ENCODE data around the gene PNLDC1.
"Not testable (repeated sequence)": the region's sequence is repeated elsewhere in the genome, so short reads cannot be mapped to it uniquely, and the experiment has no call there.

PNLDC1 gene

DNA sequence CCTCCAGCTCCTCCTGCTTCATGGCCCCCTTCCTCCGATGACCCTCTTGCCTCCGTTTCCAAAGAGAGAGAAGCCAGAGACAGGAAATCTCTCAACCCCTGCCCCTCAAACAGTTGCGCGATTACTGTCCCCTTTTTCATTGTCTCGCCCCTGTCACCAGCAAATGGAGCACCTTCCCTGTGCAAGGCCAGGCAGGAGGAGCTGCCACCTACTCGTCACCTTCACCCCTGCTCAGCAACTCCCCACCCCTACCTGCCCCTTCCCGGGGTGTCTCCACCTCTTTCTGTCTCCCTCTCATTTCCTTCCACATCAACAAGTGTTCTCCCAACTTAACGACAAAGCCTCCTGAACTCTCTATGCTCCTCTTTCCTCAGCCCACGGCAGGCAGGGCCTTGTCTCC lies 13.7 kb downstream of the PNLDC1 start:
- H3K27ac Mint-ChIP-seq, result peak overlapping the region; percentile 22
- no peak overlapping the region for H3K4me3 Mint-ChIP-seq
- DNase-seq, result no peak
- H3K36me3 Mint-ChIP-seq (ENCODE audit: low read depth), result no peaks in the 10 kb centered on the region
- H3K27me3 Mint-ChIP-seq (ENCODE audit: low read depth, poor library complexity), result peaks cover 21% of the 10 kb centered on the region
- H3K4me1 Mint-ChIP-seq, result peaks cover 33% of the 10 kb centered on the region
- no peaks in the 10 kb centered on the region for H3K9me3 Mint-ChIP-seq
- TF ChIP-seq, protein P1, sequence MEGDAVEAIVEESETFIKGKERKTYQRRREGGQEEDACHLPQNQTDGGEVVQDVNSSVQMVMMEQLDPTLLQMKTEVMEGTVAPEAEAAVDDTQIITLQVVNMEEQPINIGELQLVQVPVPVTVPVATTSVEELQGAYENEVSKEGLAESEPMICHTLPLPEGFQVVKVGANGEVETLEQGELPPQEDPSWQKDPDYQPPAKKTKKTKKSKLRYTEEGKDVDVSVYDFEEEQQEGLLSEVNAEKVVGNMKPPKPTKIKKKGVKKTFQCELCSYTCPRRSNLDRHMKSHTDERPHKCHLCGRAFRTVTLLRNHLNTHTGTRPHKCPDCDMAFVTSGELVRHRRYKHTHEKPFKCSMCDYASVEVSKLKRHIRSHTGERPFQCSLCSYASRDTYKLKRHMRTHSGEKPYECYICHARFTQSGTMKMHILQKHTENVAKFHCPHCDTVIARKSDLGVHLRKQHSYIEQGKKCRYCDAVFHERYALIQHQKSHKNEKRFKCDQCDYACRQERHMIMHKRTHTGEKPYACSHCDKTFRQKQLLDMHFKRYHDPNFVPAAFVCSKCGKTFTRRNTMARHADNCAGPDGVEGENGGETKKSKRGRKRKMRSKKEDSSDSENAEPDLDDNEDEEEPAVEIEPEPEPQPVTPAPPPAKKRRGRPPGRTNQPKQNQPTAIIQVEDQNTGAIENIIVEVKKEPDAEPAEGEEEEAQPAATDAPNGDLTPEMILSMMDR (IDR thresholded peaks at IDR 0.05), result no peak

DNA sequence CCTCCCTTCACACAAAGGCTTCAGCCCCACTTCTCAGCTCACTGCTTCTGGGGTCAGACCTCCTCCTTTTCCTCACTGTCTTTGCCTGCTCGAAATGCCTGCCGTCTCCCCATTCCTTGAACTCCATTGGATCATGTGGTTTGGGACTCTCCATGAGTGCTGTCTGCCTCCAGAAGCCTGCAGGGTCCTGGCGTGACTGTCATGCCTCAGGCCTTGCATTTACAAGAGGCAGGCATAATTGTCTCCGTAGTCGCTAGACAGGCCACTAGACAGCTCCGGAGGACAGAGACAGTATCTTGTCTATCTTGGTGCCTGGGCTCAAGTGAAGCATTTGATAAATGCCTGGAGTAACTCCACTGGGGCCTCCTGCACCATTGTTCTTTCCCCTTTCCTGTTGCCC lies 15.3 kb downstream of the PNLDC1 start:
- Mint-ChIP-seq H3K4me1 (peaks cover 45% of the 10 kb centered on the region), H3K27me3 (ENCODE audit: low read depth, poor library complexity) (peaks cover 37% of the 10 kb centered on the region), H3K9me3 (peaks cover 4% of the 10 kb centered on the region), H3K36me3 (ENCODE audit: low read depth) (no peaks in the 10 kb centered on the region), H3K4me3 (no peak overlapping the region), H3K27ac (peak overlapping the region; percentile 29)
- TF ChIP-seq, protein P1 (IDR thresholded peaks at IDR 0.05), result no peak
- DNase-seq, result no peak

DNA sequence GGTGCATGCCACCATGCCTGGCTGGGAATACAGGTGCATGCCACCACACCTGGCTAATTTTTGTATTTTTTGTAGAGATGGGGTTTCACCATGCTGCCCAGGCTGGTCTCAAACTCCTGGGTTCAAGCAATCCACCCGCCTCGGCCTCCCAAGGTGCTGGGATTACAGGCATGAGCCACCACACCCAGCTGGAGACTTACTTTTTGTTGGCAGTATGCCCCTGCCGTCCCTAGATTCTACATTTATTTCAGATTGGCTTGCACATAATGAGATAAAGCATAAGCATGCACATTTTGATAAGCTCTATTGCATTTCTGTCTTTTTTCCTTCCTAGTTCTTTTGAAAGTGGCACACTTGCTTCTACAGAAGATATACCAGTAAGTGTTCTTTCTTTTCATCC lies 16.7 kb downstream of the PNLDC1 start:
- peaks cover 43% of the 10 kb centered on the region for H3K4me1 Mint-ChIP-seq
- not testable (repeated sequence) for H3K27ac Mint-ChIP-seq; H3K4me3 Mint-ChIP-seq; H3K36me3 Mint-ChIP-seq (ENCODE audit: low read depth); DNase-seq; H3K9me3 Mint-ChIP-seq
- peaks cover 37% of the 10 kb centered on the region for H3K27me3 Mint-ChIP-seq (ENCODE audit: low read depth, poor library complexity)

DNA sequence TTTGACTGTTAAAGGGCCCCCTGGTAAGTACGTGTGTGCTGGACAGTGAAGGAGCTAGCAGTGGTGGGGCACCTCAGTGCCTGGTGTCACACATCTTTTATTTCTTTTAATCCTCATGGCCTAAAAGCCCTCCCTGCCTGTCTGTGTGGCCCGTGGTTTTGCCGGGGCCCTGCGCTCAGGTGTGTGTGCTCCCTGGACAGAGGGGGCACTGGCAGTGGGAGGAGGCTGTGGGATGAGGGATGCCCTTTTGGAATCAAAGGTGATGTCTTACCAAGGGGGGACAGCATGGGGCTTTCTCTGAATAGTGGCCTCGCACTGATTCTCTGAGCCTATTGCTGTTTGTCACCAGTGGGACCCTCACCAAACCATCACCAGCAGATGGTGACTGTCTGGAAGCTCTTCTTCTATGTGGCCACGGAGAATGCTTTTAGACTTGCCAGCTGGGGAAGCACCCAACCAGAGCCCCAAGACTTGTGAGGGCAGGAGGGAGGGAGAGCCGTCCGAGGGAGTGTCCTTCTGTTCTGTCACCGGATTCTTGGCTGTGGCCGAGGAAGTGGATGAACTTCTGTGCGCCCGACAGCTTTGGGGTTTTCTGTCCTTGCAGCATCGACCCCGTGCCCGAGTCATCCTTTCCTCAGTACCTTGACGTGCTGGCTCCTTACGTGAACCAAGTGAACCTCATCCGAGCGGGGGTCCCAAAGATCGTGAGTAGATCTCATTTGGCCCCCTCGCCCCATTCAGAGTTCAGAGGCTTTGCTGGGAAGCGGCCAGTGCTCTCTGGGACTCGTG lies 18.1 kb downstream of the PNLDC1 start:
- DNase-seq, result no peak
- Mint-ChIP-seq H3K36me3 (ENCODE audit: low read depth) (no peaks in the 10 kb centered on the region), H3K27ac (no peak overlapping the region), H3K4me3 (no peak overlapping the region), H3K4me1 (peaks cover 48% of the 10 kb centered on the region), H3K9me3 (peaks cover 4% of the 10 kb centered on the region), H3K27me3 (ENCODE audit: low read depth, poor library complexity) (peaks cover 40% of the 10 kb centered on the region)
- TF ChIP-seq, protein P1 (IDR thresholded peaks at IDR 0.05), result no peak

DNA sequence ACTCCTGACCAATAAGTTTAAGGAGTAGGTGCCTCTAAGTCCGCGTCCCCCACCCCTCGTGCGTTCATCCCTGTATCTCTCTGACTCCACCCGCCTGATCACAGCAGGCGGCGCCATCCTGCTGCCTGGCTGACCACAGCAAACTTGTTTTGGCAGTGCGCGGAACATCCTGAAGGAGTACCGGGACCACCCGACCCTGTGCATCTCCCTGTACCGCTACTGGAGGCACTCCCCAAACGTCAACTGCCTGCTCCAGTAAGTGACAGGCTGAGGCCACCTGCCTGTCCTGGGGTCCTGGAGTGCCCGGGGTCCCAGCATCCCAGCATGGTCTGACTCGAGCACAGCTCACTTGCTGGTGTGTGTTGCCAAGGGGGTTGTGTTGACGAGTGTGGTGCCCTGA lies 19.0 kb downstream of the PNLDC1 start:
- no peak for DNase-seq
- H3K4me3 Mint-ChIP-seq, result no peak overlapping the region
- H3K27me3 Mint-ChIP-seq (ENCODE audit: low read depth, poor library complexity), result peaks cover 44% of the 10 kb centered on the region
- H3K36me3 Mint-ChIP-seq (ENCODE audit: low read depth), result no peaks in the 10 kb centered on the region
- TF ChIP-seq, protein P1 (IDR thresholded peaks at IDR 0.05), result no peak
- peak overlapping the region; percentile 44 for H3K27ac Mint-ChIP-seq
- H3K9me3 Mint-ChIP-seq, result peaks cover 4% of the 10 kb centered on the region
- peaks cover 45% of the 10 kb centered on the region for H3K4me1 Mint-ChIP-seq

- H3K27me3 Mint-ChIP-seq (ENCODE audit: low read depth, poor library complexity), result peaks cover 44% of the 10 kb centered on the region
- peak overlapping the region; percentile 86 for H3K27ac Mint-ChIP-seq
- no peaks in the 10 kb centered on the region for H3K36me3 Mint-ChIP-seq (ENCODE audit: low read depth)
- peak; percentile 20 for DNase-seq
- TF ChIP-seq, protein P1 (IDR thresholded peaks at IDR 0.05), result no peak
- H3K4me1 Mint-ChIP-seq, result peaks cover 39% of the 10 kb centered on the region
- H3K4me3 Mint-ChIP-seq, result peak overlapping the region; percentile 69
- H3K9me3 Mint-ChIP-seq, result peaks cover 4% of the 10 kb centered on the region
Measured at GRCh38 chr6:159819932-159820640, 20.0 kb downstream of the PNLDC1 start.

Data from nephron progenitor cell (in vitro differentiated cells).